Stimulated activated CD4-positive, alpha-beta T cell treated with anti-CD3 and anti-CD28 coated beads, Interleukin-2, amount 100 ng/mL, for 4 hours (primary cell): Measurements from ENCODE around the gene PTH1R.

ENCODE experiments used
- DNase-seq: peaks from one replicate; pipeline ENCODE4 v3.0.0-alpha.2; 2020; ENCODE audit warnings: low read depth

Gene PTH1R

GRCh38 chr3:46864061-46864881, 13.2 kb upstream of the PTH1R start:
- no peak for DNase-seq

- DNase-seq = no peak
Measured at GRCh38 chr3:46865031-46865507, 12.5 kb upstream of the PTH1R start.

GRCh38 chr3:46865546-46865945, 12.0 kb upstream of the PTH1R start:
- DNase-seq = no peak

GRCh38 chr3:46866032-46866595, 11.4 kb upstream of the PTH1R start:
- DNase-seq = no peak

DNA sequence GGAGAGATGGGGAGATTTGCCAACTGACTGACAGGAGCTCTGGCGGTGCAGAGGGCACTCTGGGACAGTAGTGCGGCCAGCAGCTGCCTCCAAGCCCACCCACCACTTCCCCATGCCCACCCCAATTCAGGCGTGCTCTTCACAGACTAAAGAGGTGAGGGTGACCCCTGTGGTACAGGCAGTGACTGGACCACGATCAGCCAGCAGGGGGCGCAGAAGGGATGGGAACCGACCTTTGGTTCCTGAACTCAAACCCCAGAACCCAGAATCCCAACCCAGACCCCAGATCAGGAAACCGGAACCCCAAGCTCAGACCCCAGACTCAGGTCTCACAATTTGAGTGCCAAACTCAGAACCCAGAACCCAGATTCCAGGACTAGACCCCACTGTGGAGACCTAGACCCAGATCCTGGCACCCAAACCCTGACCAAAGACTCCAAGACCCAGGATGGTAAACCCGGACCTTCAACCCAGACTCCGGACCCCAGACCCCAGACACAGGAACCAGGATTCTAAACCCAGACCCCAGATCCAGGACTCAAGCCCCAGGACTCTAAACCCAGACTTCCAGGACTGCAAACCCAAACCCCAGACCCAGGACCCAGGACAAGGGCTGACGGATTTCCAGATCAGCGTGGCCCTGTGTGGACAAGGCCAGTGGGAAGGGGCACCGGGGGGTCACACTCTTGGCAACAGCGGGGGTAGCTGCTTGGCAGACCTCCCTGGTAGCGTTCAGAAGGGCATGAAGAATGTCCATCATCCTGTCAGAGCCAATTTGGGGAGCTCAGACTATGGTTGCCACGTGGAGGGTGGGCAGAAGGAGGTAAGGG, 10.6 kb upstream of the PTH1R start:
- DNase-seq = peak; percentile 70

- no peak for DNase-seq
Measured at GRCh38 chr3:46867550-46867898, 10.0 kb upstream of the PTH1R start.

DNA sequence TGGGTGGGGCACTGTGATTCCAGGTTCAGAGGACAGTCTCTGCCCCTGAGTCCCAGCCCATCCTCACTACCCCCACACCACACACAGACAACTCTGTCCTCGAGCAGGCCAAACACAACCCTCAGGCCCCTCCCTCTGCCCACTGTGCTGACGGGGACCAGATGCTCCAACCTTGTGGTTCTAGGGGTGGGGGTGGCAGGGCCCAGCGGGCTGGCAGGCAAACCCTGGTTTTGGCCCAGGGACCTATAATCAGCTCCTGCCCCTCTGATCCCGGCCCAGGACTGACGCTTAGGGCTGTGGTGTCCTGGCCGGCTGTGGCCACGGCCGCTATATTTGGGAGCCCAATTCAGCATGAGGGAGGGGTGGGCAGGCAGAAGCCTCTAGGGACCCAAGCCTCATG, 9.2 kb upstream of the PTH1R start:
- DNase-seq = no peak

DNA sequence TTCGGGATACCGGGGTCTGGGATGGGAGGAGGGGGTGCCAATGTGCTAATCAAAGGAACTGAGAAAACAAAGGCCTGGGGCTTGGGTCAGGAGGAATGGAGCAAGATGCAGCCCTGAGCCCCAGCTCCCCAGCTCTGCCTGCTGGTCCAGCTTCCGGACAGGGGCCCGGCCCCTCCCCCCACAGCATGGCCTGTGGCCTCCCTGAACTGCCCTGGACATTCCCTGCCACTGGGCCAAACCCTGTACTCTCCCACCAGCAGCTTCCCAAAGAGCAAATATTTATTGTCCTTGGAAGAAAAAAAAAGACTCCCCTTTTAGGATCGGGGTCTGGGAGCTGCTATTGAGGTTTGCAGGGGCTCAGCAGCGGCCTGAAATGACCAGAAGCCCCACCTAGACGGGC, 8.6 kb upstream of the PTH1R start:
- no peak for DNase-seq

GRCh38 chr3:46869440-46869839, 8.1 kb upstream of the PTH1R start:
- DNase-seq = no peak

GRCh38 chr3:46870651-46871050, 6.9 kb upstream of the PTH1R start:
- no peak for DNase-seq

DNA sequence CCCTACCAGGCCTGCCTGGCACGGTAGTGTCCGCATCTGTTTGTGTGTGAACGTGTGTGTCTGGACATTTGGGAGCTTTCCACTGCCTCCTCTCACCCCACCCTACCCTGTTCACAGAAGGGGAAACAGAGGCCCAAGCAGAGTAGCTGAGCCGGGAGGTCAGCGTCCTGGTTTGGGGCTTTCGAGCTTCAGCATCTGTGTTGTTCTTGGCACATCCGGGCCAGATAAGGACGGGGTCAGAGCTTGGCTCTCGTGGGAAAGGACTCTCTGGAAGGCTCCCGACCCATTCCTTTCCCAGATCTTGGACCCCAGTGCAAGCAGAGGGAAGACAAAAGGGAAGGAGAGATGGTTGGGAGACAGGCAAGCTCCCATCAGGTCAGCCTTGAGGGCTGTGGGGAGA, 6.3 kb upstream of the PTH1R start:
- no peak for DNase-seq

- DNase-seq = no peak
Measured at GRCh38 chr3:46873521-46873920, 4.0 kb upstream of the PTH1R start.

DNA sequence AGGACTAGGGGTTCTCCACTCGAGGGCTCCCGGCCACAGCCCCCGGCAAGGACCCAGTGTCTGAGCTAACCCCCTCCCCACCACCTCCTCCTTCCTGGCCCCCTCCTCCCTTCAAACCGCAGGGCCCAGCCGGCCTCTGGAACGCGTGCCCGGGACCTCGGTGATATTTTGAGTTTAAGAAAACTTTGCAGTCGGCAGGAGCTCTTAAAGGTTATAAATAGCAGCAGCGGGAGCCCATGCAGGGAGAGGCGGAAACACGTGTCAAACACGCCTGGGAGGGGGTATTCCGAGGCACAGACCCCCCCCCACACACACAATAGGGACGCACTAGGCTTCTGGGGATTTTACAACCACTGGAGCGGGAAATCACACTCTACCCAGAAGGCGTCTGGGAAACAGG, 3.1 kb upstream of the PTH1R start:
- no peak for DNase-seq

GRCh38 chr3:46875560-46875959, 2.0 kb upstream of the PTH1R start:
- DNase-seq = no peak

GRCh38 chr3:46876313-46877300, 914 bp upstream of the PTH1R start:
- DNase-seq = no peak

GRCh38 chr3:46878781-46879436, 1.4 kb downstream of the PTH1R start:
- DNase-seq = no peak

DNA sequence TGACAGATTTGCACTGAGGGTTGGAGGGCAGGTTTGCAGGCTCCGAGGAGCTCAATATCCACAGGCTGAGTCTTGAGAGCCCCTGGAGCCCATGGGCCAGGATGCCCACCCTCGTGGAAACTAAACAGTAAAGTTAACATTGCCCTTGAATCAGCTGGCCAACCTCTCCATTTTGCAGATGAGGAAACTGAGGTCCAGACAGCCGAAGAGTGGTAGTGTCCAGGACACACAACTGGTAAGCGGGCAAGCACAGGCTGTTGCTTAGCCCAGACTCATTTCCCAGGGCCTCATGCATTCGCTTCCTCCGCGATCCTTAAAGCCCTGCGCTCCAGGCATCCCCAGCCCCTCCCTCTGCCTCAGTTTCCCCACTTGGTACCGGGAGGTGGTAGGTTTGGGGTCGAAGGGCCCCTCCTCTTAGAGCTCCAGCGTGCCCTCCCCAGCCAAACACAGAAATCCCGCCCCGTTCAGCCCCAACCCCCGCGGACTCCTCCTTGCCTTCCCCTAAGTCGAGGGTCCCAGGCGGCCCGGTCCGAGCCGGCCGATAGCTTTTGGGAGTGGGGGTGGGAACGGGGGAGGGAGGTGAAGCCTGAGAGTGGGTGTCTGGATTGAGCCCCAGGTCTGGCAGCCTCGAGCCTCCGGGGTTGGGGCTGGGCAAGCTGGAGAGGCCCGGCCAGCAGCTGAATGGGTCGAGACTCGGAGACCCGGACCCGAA, 3.5 kb downstream of the PTH1R start:
- no peak for DNase-seq

DNA sequence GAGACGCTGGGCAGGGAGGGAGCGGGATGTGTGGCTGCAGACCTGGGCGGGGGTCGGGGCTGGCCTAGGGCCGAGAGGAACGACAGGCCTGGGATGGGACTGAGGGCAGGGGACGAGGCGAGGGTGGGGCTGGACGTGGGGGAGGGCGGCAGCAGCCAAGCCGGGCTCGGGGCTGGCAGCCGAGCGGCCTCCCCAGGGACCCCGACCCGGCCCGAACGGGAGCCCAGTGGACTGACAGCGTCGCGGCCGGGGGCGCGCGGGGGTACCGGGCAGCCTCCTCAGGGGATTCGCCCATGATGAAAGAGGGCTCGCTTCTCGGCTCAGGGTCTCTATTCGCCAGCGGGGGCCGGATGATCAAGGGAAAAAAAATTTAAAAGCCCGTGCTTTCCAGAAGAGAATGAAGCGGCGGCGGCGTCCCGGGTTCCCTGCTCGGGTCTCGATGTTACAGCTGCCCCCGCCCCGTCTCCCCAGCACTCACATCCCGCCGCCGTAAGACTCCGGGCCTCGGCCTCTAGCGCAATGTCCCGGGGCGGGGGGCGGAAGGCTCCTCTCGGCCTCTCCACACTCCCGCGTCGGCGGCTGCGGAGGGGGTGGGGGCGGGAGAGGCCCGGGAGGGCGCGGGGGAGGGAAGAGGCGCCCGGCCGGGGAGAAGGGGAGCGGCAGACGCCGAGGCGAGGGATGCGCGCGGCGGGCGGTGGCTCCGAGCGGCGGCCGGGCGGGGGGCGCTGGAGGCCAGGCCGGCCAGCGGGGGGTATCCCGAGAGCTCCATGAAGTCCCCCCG, 4.3 kb downstream of the PTH1R start:
- DNase-seq = no peak

DNA sequence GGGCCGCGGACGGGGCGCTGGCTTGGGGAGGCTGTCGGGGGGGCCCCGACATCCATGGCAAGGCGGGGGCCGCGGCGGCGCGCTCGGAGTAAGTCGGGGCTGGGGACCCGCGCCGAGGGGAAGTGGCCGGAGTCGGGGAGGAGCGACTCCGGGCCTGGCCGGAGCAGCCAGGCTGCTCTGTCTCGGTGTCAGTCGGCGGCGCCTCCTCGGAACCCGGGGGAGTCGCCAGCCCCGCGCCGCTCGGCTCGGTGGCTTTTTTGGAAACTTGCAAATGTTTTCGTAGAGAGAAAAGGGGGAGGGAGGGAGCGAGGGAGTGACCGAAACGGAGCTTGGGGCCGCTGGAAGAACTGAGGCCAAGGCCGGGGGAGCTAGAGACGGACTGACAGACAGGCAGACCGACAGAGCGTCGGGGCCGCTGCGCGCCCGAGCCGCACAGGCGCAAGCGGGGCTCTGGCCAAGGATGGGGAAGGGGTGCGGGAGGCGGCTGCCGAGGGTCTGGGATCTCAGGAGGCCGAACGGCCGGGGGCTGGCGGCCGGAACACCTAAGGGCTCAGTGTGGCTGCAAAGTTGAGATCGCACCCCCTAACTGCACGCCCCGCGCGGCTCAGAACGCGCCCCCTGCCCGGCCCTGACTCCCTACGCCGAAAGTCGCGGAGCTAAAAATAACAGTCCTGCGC, 5.0 kb downstream of the PTH1R start:
- no peak for DNase-seq
